ENCODE measurements around the gene ACSF3. TPM values are rescaled to one million over a fixed set of nuclear protein-coding genes. Genes with fewer than 3 reads are reported as not detected.

Gene ACSF3
- total and polyA plus RNA-seq, 2 donors (not counting 1 experiment from before 2014, with no cell fraction given) = 45.2 to 113 TPM

DNA sequence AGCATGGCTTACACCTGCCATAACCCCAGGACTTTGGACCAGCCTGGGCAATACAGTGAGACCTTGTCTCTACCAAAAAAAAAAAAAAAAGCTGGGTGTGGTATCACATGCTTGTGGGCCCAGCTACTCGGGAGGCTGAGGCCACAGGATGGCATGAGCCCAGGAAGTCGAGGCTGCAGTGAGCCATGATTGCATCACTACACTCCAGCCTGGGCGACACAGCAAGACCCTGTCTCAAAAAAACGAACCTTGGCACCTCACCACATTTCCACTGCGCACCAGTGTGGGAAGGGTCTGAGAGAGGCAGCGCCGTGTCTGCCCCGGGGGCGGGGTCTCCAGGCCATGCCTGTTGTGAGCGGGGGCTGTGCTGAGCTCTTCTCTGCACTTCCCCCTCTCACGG is 6.3 kb downstream of the ACSF3 start:
- Histone ChIP-seq H3K27me3 (replicated peaks in 1 of 4; ENCODE audit: control extremely low read depth in 1 of 4, control insufficient read depth in 3 of 4, insufficient read depth in 4 of 4, low read length in 3 of 4) (no peaks in the 10 kb centered on the region), H3K9me3 (ENCODE audit: control extremely low read depth in 1 of 3, control insufficient read depth in 2 of 3, insufficient read depth in 1 of 3, low read length in 2 of 3) (no peaks in the 10 kb centered on the region), H3K9ac (ENCODE audit: low read length) (no peak overlapping the region), H3K4me1 (ENCODE audit: control insufficient read depth in 2 of 2, insufficient read depth in 2 of 2, low read length in 2 of 2) (peaks cover 47 to 53% of the 10 kb centered on the region in 2 donors), H3K4me3 (ENCODE audit: control extremely low read depth in 1 of 5, extremely low read depth in 1 of 5, insufficient read depth in 1 of 5, low read depth in 2 of 5, low read length in 4 of 5) (no peak overlapping the region), H4K20me1 (ENCODE audit: control insufficient read depth, insufficient read depth, low read length, poor library complexity, severe bottlenecking) (peaks cover 83% of the 10 kb centered on the region), H3K36me3 (replicated peaks in 1 of 2; ENCODE audit: control extremely low read depth in 1 of 2, control insufficient read depth in 1 of 2, extremely low read depth in 1 of 2, insufficient read depth in 2 of 2, low read length in 1 of 2) (peaks cover 6 to 54% of the 10 kb centered on the region in 2 experiments), H3K27ac (ENCODE audit: low read length in 2 of 2) (no peak overlapping the region), H3K4me2 (replicated peaks; ENCODE audit: low read depth, low read length, poor library complexity, severe bottlenecking) (peak overlapping the region; percentile 72), H2AFZ (ENCODE audit: insufficient read depth, low read depth, low read length, poor library complexity, severe bottlenecking) (no peak overlapping the region), H3K79me2 (ENCODE audit: control insufficient read depth, insufficient read depth, low read length) (peaks cover 90% of the 10 kb centered on the region)
- WGBS (ENCODE audit: insufficient coverage) = 63% methylated on average over 2 of the region's 11 CpGs
- TF ChIP-seq EZH2 (IDR thresholded peaks at IDR 0.05; ENCODE audit: borderline replicate concordance, insufficient read depth, low read depth, low read length, poor library complexity, severe bottlenecking) = no peak
- TF ChIP-seq, protein P1, sequence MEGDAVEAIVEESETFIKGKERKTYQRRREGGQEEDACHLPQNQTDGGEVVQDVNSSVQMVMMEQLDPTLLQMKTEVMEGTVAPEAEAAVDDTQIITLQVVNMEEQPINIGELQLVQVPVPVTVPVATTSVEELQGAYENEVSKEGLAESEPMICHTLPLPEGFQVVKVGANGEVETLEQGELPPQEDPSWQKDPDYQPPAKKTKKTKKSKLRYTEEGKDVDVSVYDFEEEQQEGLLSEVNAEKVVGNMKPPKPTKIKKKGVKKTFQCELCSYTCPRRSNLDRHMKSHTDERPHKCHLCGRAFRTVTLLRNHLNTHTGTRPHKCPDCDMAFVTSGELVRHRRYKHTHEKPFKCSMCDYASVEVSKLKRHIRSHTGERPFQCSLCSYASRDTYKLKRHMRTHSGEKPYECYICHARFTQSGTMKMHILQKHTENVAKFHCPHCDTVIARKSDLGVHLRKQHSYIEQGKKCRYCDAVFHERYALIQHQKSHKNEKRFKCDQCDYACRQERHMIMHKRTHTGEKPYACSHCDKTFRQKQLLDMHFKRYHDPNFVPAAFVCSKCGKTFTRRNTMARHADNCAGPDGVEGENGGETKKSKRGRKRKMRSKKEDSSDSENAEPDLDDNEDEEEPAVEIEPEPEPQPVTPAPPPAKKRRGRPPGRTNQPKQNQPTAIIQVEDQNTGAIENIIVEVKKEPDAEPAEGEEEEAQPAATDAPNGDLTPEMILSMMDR (IDR thresholded peaks at IDR 0.05) = no peak
- intact Hi-C loops (cut with micrococcal nuclease) = loop anchor here (10.0 kb wide), 2 partner anchors 65 to 115 kb away; partner anchors contain the start of gene ZNF778
- peaks cover 51% of the 10 kb centered on the region for H3K4me1 Mint-ChIP-seq
- ATAC-seq (ENCODE audit: low read depth) (no peak), DNase-seq (no peak)
- no peak overlapping the region for H3K4me3 Mint-ChIP-seq
- H3K27ac Mint-ChIP-seq = peak overlapping the region; percentile 59
- no peaks in the 10 kb centered on the region for H3K9me3 Mint-ChIP-seq (ENCODE audit: insufficient read depth)
- CTCF ChIA-PET = interaction anchor here (2.3 to 2.7 kb wide), 2 partner anchors 15 to 159 kb away, joined by 8 to 18 read pairs; no protein-coding TSS in a partner anchor
- POLR2A ChIA-PET = no interaction called here
- H3K27me3 Mint-ChIP-seq = no peaks in the 10 kb centered on the region

DNA sequence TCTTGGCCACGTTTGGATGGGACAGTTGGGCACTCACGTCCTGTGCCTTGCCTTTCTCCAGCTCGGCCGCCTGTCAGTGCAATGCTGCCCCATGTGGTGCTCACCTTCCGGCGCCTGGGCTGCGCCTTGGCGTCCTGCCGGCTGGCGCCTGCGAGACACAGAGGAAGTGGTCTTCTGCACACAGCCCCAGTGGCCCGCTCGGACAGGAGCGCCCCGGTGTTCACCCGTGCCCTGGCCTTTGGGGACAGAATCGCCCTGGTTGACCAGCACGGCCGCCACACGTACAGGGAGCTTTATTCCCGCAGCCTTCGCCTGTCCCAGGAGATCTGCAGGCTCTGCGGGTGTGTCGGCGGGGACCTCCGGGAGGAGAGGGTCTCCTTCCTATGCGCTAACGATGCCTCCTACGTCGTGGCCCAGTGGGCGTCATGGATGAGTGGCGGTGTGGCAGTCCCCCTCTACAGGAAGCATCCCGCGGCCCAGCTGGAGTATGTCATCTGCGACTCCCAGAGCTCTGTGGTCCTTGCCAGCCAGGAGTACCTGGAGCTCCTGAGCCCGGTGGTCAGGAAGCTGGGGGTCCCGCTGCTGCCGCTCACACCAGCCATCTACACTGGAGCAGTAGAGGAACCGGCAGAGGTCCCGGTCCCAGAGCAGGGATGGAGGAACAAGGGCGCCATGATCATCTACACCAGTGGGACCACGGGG is 7.1 kb downstream of the ACSF3 start:
- H3K9me3 Mint-ChIP-seq (ENCODE audit: insufficient read depth) = no peaks in the 10 kb centered on the region
- 84% methylated on average over 38 of the region's 42 CpGs for WGBS (ENCODE audit: insufficient coverage)
- H3K27ac Mint-ChIP-seq = no peak overlapping the region
- Histone ChIP-seq H3K4me1 (ENCODE audit: control insufficient read depth in 2 of 2, insufficient read depth in 2 of 2, low read length in 2 of 2) (peaks cover 41 to 49% of the 10 kb centered on the region in 2 donors), H3K4me2 (replicated peaks; ENCODE audit: low read depth, low read length, poor library complexity, severe bottlenecking) (no peak overlapping the region), H3K9me3 (ENCODE audit: control extremely low read depth in 1 of 3, control insufficient read depth in 2 of 3, insufficient read depth in 1 of 3, low read length in 2 of 3) (no peaks in the 10 kb centered on the region), H4K20me1 (ENCODE audit: control insufficient read depth, insufficient read depth, low read length, poor library complexity, severe bottlenecking) (peaks cover 88% of the 10 kb centered on the region), H3K27ac (ENCODE audit: low read length in 2 of 2) (no peak overlapping the region), H3K27me3 (replicated peaks in 1 of 4; ENCODE audit: control extremely low read depth in 1 of 4, control insufficient read depth in 3 of 4, insufficient read depth in 4 of 4, low read length in 3 of 4) (no peaks in the 10 kb centered on the region), H3K36me3 (replicated peaks in 1 of 2; ENCODE audit: control extremely low read depth in 1 of 2, control insufficient read depth in 1 of 2, extremely low read depth in 1 of 2, insufficient read depth in 2 of 2, low read length in 1 of 2) (peaks cover 8 to 61% of the 10 kb centered on the region in 2 experiments), H2AFZ (ENCODE audit: insufficient read depth, low read depth, low read length, poor library complexity, severe bottlenecking) (no peak overlapping the region), H3K79me2 (ENCODE audit: control insufficient read depth, insufficient read depth, low read length) (peaks cover 88% of the 10 kb centered on the region), H3K4me3 (ENCODE audit: control extremely low read depth in 1 of 5, extremely low read depth in 1 of 5, insufficient read depth in 1 of 5, low read depth in 2 of 5, low read length in 4 of 5) (no peak overlapping the region), H3K9ac (ENCODE audit: low read length) (no peak overlapping the region)
- CTCF ChIA-PET = no interaction called here
- POLR2A ChIA-PET = no interaction called here
- H3K4me3 Mint-ChIP-seq = no peak overlapping the region
- H3K4me1 Mint-ChIP-seq = peaks cover 46% of the 10 kb centered on the region
- DNase-seq (no peak), ATAC-seq (ENCODE audit: low read depth) (no peak)
- intact Hi-C loops (cut with micrococcal nuclease) = no loop called here
- H3K27me3 Mint-ChIP-seq = no peaks in the 10 kb centered on the region
- TF ChIP-seq EZH2 (IDR thresholded peaks at IDR 0.05; ENCODE audit: borderline replicate concordance, insufficient read depth, low read depth, low read length, poor library complexity, severe bottlenecking) = no peak
- TF ChIP-seq, protein P1 (IDR thresholded peaks at IDR 0.05) = no peak

All from B cell (primary cell).